Neural progenitor cell (in vitro differentiated cells): Measurements from ENCODE around the gene GRIN2A.

Source experiments
- CTCF ChIP-seq: fragments of 200-600 bp; sonication (generic); IDR thresholded peaks from 2 replicates; pipeline ENCODE4 v1.5.1; 2017; ENCODE audit warnings: antibody characterized with exemption, mild to moderate bottlenecking
- EZH2 ChIP-seq: fragments of 200-600 bp; sonication (generic); IDR thresholded peaks from 2 replicates; pipeline ENCODE4 v1.6.1; 2017; ENCODE audit warnings: antibody characterized with exemption, mild to moderate bottlenecking, moderate library complexity
- EZH2phosphoT487 ChIP-seq: fragments of 200-600 bp; sonication (generic); IDR thresholded peaks from 2 replicates; pipeline ENCODE4 v1.6.1; 2017; ENCODE audit warnings: antibody characterized with exemption

GRCh38 chr16:9957433-9957832 is 224.8 kb downstream of the GRIN2A start:
- TF ChIP-seq CTCF (no peak), EZH2 (no peak), EZH2phosphoT487 (no peak)
